Adipocyte (in vitro differentiated cells): Measurements from ENCODE around the gene NELFB.

ENCODE experiments used
- DNase-seq: peaks from one replicate; pipeline ENCODE4 v3.0.0-alpha.2; 2015; ENCODE audit warnings: low read depth
- H3K27me3 ChIP-seq: replicated peaks from 2 replicates; pipeline ENCODE4 v1.7.0; 2013; ENCODE audit warnings: mild to moderate bottlenecking, low read length, moderate library complexity; ENCODE audit not compliant: control insufficient read depth, insufficient read depth
- H3K36me3 ChIP-seq: 2 replicates; pipeline ENCODE4 v1.7.0; 2013; ENCODE audit warnings: low read length, mild to moderate bottlenecking, moderate library complexity; ENCODE audit not compliant: control insufficient read depth, insufficient read depth, severe bottlenecking
- H3K4me1 ChIP-seq: 2 replicates; pipeline ENCODE4 v1.7.0; 2013; ENCODE audit warnings: mild to moderate bottlenecking, low read length, moderate library complexity; ENCODE audit not compliant: control insufficient read depth, insufficient read depth
- H3K4me3 ChIP-seq: 2 replicates; pipeline ENCODE4 v1.7.0; 2013; ENCODE audit warnings: mild to moderate bottlenecking, low read length, moderate library complexity
- H3K9ac ChIP-seq: 2 replicates; pipeline ENCODE4 v1.7.0; 2013; ENCODE audit warnings: mild to moderate bottlenecking, low read length, moderate library complexity
- H3K9me3 ChIP-seq: 2 replicates; pipeline ENCODE4 v1.7.0; 2013; ENCODE audit warnings: mild to moderate bottlenecking, low read length, moderate library complexity; ENCODE audit not compliant: control insufficient read depth

Gene NELFB

GRCh38 chr9:137294091-137294680 is 39.1 kb downstream of the NELFB start:
- Histone ChIP-seq H3K4me1 (no peaks in the 10 kb centered on the region), H3K9me3 (peaks cover 7% of the 10 kb centered on the region), H3K27me3 (peaks cover 52% of the 10 kb centered on the region), H3K36me3 (no peaks in the 10 kb centered on the region), H3K9ac (no peak overlapping the region), H3K4me3 (no peak overlapping the region)
- no peak for DNase-seq

GRCh38 chr9:137294681-137295237 is 39.6 kb downstream of the NELFB start:
- no peaks in the 10 kb centered on the region for H3K36me3 ChIP-seq
- H3K27me3 ChIP-seq: peaks cover 58% of the 10 kb centered on the region
- no peaks in the 10 kb centered on the region for H3K4me1 ChIP-seq
- no peak for DNase-seq
- H3K4me3 ChIP-seq: no peak overlapping the region
- peaks cover 7% of the 10 kb centered on the region for H3K9me3 ChIP-seq
- no peak overlapping the region for H3K9ac ChIP-seq

GRCh38 chr9:137295238-137295811 is 40.2 kb downstream of the NELFB start:
- Histone ChIP-seq H3K36me3 (no peaks in the 10 kb centered on the region), H3K9ac (no peak overlapping the region), H3K4me3 (no peak overlapping the region), H3K27me3 (peaks cover 64% of the 10 kb centered on the region), H3K4me1 (no peaks in the 10 kb centered on the region), H3K9me3 (peaks cover 7% of the 10 kb centered on the region)
- peak; percentile 65 for DNase-seq

- Histone ChIP-seq H3K4me3 (no peak overlapping the region), H3K36me3 (no peaks in the 10 kb centered on the region), H3K9ac (no peak overlapping the region), H3K9me3 (peaks cover 7% of the 10 kb centered on the region), H3K27me3 (peaks cover 64% of the 10 kb centered on the region), H3K4me1 (peaks cover 3% of the 10 kb centered on the region)
- DNase-seq: no peak
These were observed 40.9 kb downstream of the NELFB start for GRCh38 chr9:137295849-137296669.

GRCh38 chr9:137296670-137297664 is 41.8 kb downstream of the NELFB start:
- H3K36me3 ChIP-seq: no peaks in the 10 kb centered on the region
- H3K4me1 ChIP-seq: peaks cover 3% of the 10 kb centered on the region
- no peak overlapping the region for H3K9ac ChIP-seq
- H3K4me3 ChIP-seq: no peak overlapping the region
- peaks cover 7% of the 10 kb centered on the region for H3K9me3 ChIP-seq
- H3K27me3 ChIP-seq: peaks cover 64% of the 10 kb centered on the region
- no peak for DNase-seq

- Histone ChIP-seq H3K4me3 (no peak overlapping the region), H3K27me3 (peaks cover 64% of the 10 kb centered on the region), H3K9ac (no peak overlapping the region), H3K36me3 (no peaks in the 10 kb centered on the region), H3K9me3 (peaks cover 7% of the 10 kb centered on the region), H3K4me1 (peaks cover 3% of the 10 kb centered on the region)
- no peak for DNase-seq
These were observed 42.8 kb downstream of the NELFB start for GRCh38 chr9:137297966-137298365.

- H3K4me1 ChIP-seq: peaks cover 3% of the 10 kb centered on the region
- H3K9ac ChIP-seq: no peak overlapping the region
- no peak overlapping the region for H3K4me3 ChIP-seq
- no peaks in the 10 kb centered on the region for H3K36me3 ChIP-seq
- H3K9me3 ChIP-seq: peaks cover 7% of the 10 kb centered on the region
- no peak for DNase-seq
- H3K27me3 ChIP-seq: peaks cover 63% of the 10 kb centered on the region
These were observed 43.5 kb downstream of the NELFB start for GRCh38 chr9:137298401-137299202.

GRCh38 chr9:137299203-137299565 is 44.1 kb downstream of the NELFB start:
- H3K36me3 ChIP-seq: no peaks in the 10 kb centered on the region
- H3K9me3 ChIP-seq: peaks cover 6% of the 10 kb centered on the region
- H3K4me1 ChIP-seq: peaks cover 3% of the 10 kb centered on the region
- DNase-seq: no peak
- no peak overlapping the region for H3K4me3 ChIP-seq
- no peak overlapping the region for H3K9ac ChIP-seq
- peaks cover 64% of the 10 kb centered on the region for H3K27me3 ChIP-seq

- no peak for DNase-seq
- Histone ChIP-seq H3K27me3 (peaks cover 57% of the 10 kb centered on the region), H3K4me3 (no peak overlapping the region), H3K4me1 (peaks cover 3% of the 10 kb centered on the region), H3K36me3 (no peaks in the 10 kb centered on the region), H3K9me3 (no peaks in the 10 kb centered on the region), H3K9ac (no peak overlapping the region)
These were observed 44.8 kb downstream of the NELFB start for GRCh38 chr9:137299938-137300337.

GRCh38 chr9:137300567-137301080 is 45.5 kb downstream of the NELFB start:
- H3K4me1 ChIP-seq: peaks cover 3% of the 10 kb centered on the region

More at GRCh38 chr9:137300567-137301080, 45.5 kb downstream of the NELFB start:
- no peak overlapping the region for H3K4me3 ChIP-seq
- DNase-seq: no peak
- peaks cover 62% of the 10 kb centered on the region for H3K27me3 ChIP-seq
- H3K36me3 ChIP-seq: no peaks in the 10 kb centered on the region
- H3K9me3 ChIP-seq: no peaks in the 10 kb centered on the region
- no peak overlapping the region for H3K9ac ChIP-seq
